ENCODE measurements around the gene RAD23B.
"Not testable (repeated sequence)": the region's sequence is repeated elsewhere in the genome, so short reads cannot be mapped to it uniquely, and the experiment has no call there.

Gene RAD23B

DNA sequence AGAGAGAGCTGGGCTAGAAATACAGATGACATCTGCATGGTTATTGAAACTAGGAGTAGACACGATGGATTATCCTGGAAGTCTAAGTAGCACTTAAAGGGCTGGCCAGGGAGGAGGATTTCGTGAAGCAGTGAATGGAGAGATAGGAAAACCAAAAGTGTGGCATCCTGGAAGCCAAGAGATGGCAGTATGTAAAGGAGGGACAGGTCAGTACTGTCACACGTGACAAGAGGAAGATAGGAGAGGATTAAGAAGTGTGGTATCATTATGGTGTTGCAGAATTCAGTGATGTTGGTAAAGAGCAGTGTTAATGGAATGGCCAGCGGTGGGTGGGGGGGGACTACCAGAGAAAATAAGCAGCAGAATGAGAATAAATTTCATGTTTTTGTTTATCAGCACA is 11.7 kb downstream of the RAD23B start:
- no peak for DNase-seq

GRCh38 chr9:107295995-107296394 is 12.9 kb downstream of the RAD23B start:
- no peak for DNase-seq

DNA sequence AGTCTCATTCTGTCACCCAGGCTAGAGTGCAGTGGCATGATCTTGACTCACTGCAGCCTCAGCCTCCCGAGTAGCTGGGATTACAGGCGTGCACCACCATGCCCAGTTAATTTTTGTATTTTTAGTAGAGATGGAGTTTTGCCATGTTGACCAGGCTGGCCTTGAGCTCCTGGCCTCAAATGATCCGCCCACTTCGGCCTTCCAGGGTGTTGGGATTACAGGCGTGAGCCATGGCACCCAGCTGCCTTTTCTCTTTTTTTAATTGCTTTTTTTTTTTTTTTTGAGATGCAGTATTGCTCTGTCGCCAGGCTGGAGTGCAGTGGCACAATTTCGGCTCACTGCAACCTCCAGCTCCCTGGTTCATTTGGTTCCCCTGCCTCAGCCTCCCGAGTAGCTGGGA is 13.5 kb downstream of the RAD23B start:
- DNase-seq, result not testable (repeated sequence)

GRCh38 chr9:107299437-107299836 is 16.4 kb downstream of the RAD23B start:
- no peak for DNase-seq

- no peak for DNase-seq
Observed at GRCh38 chr9:107306308-107306707, 23.2 kb downstream of the RAD23B start.

GRCh38 chr9:107307331-107307730 is 24.3 kb downstream of the RAD23B start:
- DNase-seq, result no peak

DNA sequence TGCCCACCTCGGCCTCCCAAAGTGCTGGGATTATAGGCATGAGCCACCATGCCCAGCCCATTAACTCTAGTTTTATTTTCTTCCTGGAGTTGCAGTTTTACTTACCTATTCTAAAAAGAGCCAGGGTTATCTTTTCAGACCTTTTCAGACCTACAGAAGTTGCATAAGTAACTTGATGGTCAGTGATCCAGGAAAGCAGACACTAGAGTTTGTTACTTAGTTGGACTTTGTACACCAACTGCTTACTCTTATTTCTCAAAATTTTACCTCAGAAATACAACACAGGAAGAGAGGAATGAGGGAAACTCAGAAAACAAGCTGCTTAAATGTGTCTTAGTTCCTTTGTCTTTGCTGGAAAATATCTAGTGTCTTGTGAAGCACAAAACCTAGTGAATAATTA is 25.4 kb downstream of the RAD23B start:
- DNase-seq, result no peak

GRCh38 chr9:107309271-107309670 is 26.2 kb downstream of the RAD23B start:
- DNase-seq, result no peak

- no peak for DNase-seq
Observed at GRCh38 chr9:107312376-107313050, 29.4 kb downstream of the RAD23B start.

DNA sequence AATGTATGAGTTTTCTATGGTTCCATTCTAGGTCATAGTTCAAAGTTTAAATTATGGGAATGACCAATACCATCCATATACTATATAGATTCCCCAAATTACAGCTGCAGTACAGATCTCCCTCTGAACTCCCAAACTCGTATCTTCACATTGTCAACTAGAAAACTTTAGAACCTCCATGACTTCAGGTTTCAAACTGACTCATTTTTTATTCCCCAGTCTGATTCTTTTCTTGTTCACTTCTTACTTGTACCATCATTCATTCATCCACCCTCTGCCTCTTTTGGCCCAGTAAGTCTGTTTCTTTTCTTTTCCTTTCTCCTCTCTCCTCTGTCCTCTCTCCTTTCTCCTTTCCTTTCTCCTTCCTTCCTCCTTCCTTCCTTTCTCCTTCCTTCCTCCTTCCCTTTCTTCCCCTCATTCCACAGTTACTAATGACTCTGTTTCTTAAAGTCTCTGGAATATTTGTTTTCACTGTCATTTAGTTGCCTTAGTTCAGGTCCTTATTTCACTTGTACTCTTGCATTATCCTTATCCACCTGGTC is 30.5 kb downstream of the RAD23B start:
- no peak for DNase-seq

DNA sequence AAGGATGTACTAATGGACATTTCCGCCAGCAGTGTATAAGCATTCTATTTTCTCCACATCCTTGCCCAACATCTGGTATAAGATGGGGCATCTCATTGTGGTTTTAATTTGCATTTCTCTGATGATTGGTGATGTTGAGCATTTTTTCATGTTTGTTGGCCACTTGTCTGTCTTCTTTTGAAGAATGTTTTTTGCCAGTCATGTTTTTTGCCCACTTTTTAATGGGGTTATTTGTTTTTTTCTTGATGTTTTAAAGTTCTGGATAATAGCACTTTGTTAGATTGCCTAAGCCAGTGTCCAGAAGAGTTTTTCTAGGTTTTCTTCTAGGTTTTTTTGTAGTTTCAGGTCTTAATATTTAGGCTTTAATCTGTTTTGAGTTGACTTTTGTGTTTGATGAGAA is 31.7 kb downstream of the RAD23B start:
- DNase-seq, result no peak

DNA sequence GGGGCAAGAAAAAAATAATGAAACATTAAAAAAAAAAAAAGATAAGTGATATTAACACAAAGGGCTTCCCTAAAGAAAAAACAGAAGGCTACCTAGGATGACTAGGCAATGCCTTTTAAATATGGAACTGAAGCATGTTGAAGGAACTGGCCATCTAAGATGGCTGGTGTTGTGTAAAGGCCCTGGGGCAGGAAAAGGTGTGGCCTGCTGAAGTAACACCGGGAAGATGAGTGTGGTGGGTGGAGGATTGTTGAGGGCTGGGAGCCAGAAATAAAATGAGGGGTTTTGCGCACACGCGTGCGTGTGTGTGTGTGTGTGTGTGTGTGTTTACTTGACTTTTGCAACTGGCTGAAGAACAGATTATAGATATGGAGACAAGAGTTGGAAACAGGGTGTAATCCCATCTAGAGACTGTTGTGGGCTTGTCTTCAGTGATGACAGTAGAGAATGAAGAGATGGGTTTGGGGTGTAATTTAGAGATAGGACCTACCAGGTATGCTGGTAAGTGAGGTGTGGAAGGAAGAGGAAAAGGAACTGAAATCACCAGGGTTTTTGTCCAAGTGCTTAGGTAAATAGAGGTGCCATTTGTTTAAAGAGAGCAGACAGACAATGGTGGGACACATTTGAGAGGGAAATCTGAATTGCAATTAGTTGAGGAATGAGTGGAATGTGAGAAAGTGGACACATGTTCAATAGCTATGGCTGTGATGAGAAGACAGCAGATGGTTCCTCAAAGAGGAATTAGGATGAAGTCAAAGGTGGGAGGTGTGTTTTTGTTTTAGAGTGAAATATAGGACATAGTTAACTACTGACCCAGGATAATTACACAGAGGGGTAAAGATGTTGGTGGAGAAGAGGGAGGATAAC is 33.9 kb downstream of the RAD23B start:
- no peak for DNase-seq

DNA sequence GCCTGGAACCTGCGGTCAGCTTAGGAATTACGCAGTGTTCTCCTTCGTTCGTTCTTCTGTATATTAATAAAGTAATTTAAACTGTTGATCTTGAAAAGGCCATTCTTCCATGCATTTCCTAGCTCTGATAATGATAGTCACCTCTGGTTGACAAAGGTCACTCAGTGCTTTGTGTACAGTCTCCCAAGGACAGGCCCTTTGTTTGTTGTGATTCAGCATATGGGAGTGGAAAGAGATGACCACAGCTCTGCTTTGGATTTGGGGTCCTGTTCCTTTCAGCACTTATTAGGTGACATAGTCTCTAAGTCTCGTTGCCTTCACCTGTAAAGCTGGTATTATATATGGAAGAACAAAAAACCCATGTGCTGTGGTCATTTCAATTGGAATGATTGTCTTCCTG is 39.6 kb downstream of the RAD23B start:
- DNase-seq, result no peak

GRCh38 chr9:107323836-107324585 is 40.9 kb downstream of the RAD23B start:
- DNase-seq, result no peak

DNA sequence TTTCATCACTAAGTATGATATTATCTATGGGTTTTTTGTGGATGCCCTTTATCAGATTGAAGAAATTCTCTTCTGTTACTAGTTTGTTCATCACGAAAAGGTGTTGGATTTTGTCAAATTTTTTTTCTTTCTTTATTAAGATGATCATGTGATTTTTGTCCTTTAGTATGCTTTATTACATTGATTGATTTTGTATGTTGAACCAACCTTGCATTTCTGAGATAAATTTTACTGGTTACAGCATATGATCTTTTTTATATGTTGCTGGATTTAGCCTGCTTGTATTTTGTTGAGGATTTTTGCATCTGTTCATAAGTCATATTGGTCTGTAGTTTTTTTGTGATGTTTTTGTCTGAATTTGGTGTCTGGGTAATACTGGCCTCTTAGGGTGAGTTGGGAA is 42.8 kb downstream of the RAD23B start:
- no peak for DNase-seq

DNA sequence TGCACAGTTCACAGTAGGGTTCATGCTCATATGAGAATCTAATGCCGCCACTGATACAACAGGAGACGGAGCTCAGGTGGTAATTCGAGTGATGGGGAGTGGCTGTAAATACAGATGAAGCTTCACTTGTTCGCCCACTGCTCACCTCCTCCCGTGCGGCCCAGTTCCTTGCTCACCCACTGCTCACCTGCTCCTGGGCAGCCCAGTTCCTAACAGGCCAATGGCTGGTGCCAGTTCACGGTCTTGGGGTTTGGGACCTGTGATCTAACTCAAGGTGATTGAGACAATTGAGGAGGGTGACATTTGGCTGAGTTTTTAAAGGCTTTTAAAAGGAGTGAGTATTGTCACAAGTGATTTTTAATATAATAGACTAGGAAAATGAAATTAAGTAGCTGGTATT is 45.4 kb downstream of the RAD23B start:
- DNase-seq, result no peak

- DNase-seq, result no peak
Observed at GRCh38 chr9:107330420-107330819, 47.3 kb downstream of the RAD23B start.

GRCh38 chr9:107332883-107333282 is 49.8 kb downstream of the RAD23B start:
- no peak for DNase-seq

- no peak for DNase-seq
Observed at GRCh38 chr9:107333363-107333762, 50.3 kb downstream of the RAD23B start.

DNA sequence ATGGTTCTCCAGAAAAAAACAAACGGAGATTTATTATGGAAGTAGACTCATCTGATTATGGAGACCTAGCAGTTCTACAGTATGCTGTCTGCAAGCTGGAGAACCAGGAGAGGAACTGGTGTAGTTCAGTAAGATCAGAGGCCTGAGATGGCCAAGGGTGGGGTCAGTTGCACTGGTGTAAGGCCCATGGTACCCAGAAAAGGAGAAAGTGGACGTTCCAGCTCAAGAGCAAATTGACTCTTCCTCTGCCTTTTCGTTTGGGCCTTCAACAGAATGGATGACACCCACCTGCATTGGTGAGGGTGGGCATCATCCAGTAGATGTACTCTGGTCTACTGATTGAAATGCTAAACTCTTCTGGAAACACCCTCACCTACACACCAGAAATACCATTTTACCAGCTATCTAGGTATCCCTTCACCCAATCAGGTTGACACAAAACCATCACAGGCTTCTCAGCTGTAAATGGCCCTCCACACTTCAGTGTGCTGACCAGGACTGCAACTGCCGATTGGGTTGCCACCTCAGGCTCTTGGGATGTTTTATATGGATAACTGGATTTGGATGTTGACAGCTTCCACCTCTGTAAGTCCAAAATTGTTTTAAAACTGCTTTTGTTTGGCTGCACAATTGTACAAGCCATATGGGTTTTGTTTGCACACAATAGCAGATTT is 51.2 kb downstream of the RAD23B start:
- no peak for DNase-seq

DNA sequence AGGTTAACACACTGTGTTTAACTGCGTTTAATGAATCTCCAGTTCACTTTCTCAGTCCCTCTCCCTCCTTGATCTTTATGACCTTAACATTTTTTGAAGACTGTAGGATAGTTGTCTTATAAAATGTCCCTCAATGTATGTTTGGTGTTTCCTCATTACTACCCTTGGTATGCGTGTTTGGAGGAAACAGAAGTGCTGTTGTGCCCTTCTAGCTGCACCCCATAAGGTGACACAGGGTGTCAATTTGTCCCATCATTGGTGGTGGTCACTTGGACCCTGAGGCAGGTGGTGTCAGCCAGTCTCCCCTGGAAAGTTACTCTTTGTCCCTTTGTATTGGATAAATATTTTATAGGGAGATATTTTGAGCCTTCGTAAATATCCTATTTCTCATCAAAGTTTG is 52.3 kb downstream of the RAD23B start:
- no peak for DNase-seq

- DNase-seq, result no peak
Observed at GRCh38 chr9:107336718-107337360, 53.8 kb downstream of the RAD23B start.

Measured in activated effector memory CD4-positive, alpha-beta T cell treated with anti-CD3 and anti-CD28 coated beads, Interleukin-2, amount 50 U/mL, for 16 hours (primary cell).